ENCODE data around the gene MON2. TPM values are rescaled to one million over a fixed set of nuclear protein-coding genes. Genes with fewer than 3 reads are reported as not detected.

MON2 gene
- total and polyA plus RNA-seq, 9 donors = 13.1 to 84.4 (median 55.5) TPM

- intact Hi-C loops (cut with DNase I) = no loop called here
- H3K36me3 ChIP-seq = no peaks in the 10 kb centered on the region
- no peaks in the 10 kb centered on the region for H3K9me3 ChIP-seq
- TF ChIP-seq EP300 (IDR thresholded peaks at IDR 0.05) (no peak), CTCF (IDR thresholded peaks at IDR 0.05) (no peak), POLR2A (IDR thresholded peaks at IDR 0.05) (no peak)
- DNase-seq = no peak
- H3K27ac ChIP-seq = no peak overlapping the region
- no peak overlapping the region for H3K4me3 ChIP-seq
- no peaks in the 10 kb centered on the region for H3K4me1 ChIP-seq (ENCODE audit: insufficient read depth)
- H3K27me3 ChIP-seq = no peaks in the 10 kb centered on the region
- 68 to 78% (median 71%) methylated on average over 4 of the region's 4 CpGs for whole genome bisulfite sequencing, 3 donors
These were observed 174.4 kb downstream of the MON2 start for GRCh38 chr12:62640910-62641448.

GRCh38 chr12:62642486-62642885 is 175.9 kb downstream of the MON2 start:
- Histone ChIP-seq H3K36me3 (no peaks in the 10 kb centered on the region), H3K27me3 (no peaks in the 10 kb centered on the region), H3K9me3 (no peaks in the 10 kb centered on the region), H3K27ac (no peak overlapping the region), H3K4me3 (no peak overlapping the region), H3K4me1 (ENCODE audit: insufficient read depth) (no peaks in the 10 kb centered on the region)
- no peak for DNase-seq
- no peak for TF ChIP-seq POLR2A (IDR thresholded peaks at IDR 0.05)
- TF ChIP-seq EP300 (IDR thresholded peaks at IDR 0.05) = no peak
- TF ChIP-seq CTCF (IDR thresholded peaks at IDR 0.05) = no peak
- 69 to 80% (median 74%) methylated on average over 2 of the region's 2 CpGs for WGBS, 3 donors
- intact Hi-C loops (cut with DNase I) = no loop called here

- intact Hi-C loops (cut with DNase I) = no loop called here
These were observed 176.9 kb downstream of the MON2 start for GRCh38 chr12:62643486-62643885.

GRCh38 chr12:62646566-62646965 is 179.9 kb downstream of the MON2 start:
- H3K4me3 ChIP-seq = no peak overlapping the region
- TF ChIP-seq CTCF (IDR thresholded peaks at IDR 0.05) = no peak
- no peaks in the 10 kb centered on the region for H3K36me3 ChIP-seq
- H3K27me3 ChIP-seq = no peaks in the 10 kb centered on the region
- H3K9me3 ChIP-seq = no peaks in the 10 kb centered on the region
- no peak for DNase-seq
- no peaks in the 10 kb centered on the region for H3K4me1 ChIP-seq (ENCODE audit: insufficient read depth)
- WGBS, 3 donors = 85 to 96% (median 90%) methylated on average over 8 of the region's 8 CpGs
- no peak overlapping the region for H3K27ac ChIP-seq
- intact Hi-C loops (cut with DNase I) = no loop called here

More at GRCh38 chr12:62643486-62643885, 176.9 kb downstream of the MON2 start:
- Histone ChIP-seq H3K27me3 (no peaks in the 10 kb centered on the region), H3K4me1 (ENCODE audit: insufficient read depth) (no peaks in the 10 kb centered on the region), H3K4me3 (no peak overlapping the region), H3K36me3 (no peaks in the 10 kb centered on the region), H3K9me3 (no peaks in the 10 kb centered on the region), H3K27ac (no peak overlapping the region)
- DNase-seq = no peak
- 76 to 90% (median 81%) methylated on average over 2 of the region's 2 CpGs for WGBS, 3 donors
- TF ChIP-seq POLR2A (IDR thresholded peaks at IDR 0.05) (no peak), CTCF (IDR thresholded peaks at IDR 0.05) (no peak), EP300 (IDR thresholded peaks at IDR 0.05) (no peak)
